Measurements from ENCODE around the gene PEX26.
"Not testable (repeated sequence)": the region's sequence is repeated elsewhere in the genome, so short reads cannot be mapped to it uniquely, and the experiment has no call there.

The PEX26 gene

DNA sequence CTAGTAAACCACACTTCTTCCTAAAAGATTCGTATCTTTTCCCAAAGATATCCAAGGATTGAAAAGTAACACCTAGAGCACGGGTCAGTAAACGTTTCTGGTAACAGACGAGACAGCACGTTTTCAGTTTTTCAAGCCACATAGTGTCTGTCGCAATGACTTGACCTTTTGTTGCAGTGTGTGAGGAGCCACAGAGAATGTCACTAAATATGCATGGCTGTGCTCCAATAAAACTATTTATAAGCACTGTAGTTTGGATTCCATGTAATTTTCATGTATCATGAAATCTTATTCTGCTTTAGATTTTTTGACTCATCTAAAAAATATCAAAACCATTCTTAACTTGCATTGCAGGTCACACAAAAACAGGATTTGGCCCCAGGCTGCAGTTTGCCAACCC is 35.1 kb upstream of the PEX26 start:
- H3K36me3 ChIP-seq (ENCODE audit: control insufficient read depth, insufficient read depth, low read length) = no peaks in the 10 kb centered on the region
- H3K27me3 ChIP-seq (replicated peaks; ENCODE audit: control insufficient read depth, insufficient read depth, low read length, poor library complexity, severe bottlenecking) = no peaks in the 10 kb centered on the region
- H3K9me3 ChIP-seq (ENCODE audit: control insufficient read depth, low read length) = no peaks in the 10 kb centered on the region
- no peak for DNase-seq
- H3K4me3 ChIP-seq (ENCODE audit: insufficient read depth, low read depth, low read length, poor library complexity, severe bottlenecking) = no peak overlapping the region
- H3K27ac ChIP-seq (ENCODE audit: insufficient read depth, low read length, poor library complexity, severe bottlenecking) = no peak overlapping the region
- H3K4me1 ChIP-seq (ENCODE audit: control insufficient read depth, insufficient read depth, low read length, poor library complexity, severe bottlenecking) = no peaks in the 10 kb centered on the region

DNA sequence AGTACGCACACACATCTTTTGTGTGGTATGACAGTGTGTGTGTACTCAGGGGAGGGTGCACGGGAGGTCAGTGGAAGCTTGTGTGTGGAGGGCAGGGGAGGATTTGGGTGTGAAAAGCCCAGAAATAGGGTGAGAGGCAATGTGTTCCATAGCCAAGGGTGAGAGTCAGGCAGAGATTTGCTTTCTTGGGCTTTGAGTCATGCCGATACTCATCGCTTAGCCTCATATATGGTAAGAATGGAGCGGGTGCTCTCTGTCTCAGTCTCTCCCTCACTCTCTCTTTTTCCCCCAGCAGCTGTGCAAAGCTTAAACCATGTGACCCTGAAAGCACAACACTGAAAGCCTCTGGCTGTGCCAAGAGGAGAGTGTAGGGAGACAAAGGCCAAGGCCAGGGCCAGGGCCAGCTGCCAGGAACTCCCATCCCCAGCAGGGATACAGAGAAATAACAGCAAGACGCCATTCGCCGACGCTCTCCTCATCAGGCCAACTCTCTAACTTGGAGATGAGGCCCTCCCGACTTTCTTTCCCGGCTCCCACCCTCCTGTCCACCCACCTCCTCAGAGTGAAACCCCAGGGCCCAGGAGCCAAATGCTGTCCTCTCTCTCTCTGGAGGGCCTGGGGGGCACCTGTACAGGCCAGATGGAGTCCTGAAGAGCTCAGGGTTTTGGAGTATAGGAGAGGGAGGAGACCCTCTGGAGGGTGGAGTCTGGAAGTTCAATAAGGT is 33.1 kb upstream of the PEX26 start:
- H3K36me3 ChIP-seq (ENCODE audit: control insufficient read depth, insufficient read depth, low read length) = no peaks in the 10 kb centered on the region
- H3K4me3 ChIP-seq (ENCODE audit: insufficient read depth, low read depth, low read length, poor library complexity, severe bottlenecking) = no peak overlapping the region
- no peak for DNase-seq

DNA sequence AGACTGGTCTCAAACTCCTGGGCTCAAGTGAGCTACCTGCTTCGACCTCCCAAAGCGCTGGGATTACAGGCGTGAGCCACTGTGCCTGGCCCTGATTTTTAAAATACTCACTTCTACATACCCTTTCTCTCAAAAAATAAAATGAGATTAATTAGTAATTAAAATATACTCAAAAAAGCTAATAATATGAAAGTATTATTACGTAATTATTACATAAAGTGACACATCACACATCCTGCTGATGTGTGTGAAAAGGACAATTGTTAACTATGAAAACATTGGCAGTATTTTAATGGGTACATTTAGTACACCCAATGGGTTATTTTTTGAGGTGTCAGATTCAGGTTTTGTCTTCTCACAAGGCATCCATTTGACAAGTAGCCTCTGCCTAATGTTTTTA is 32.0 kb upstream of the PEX26 start:
- DNase-seq = no peak
- Histone ChIP-seq H3K27ac (ENCODE audit: insufficient read depth, low read length, poor library complexity, severe bottlenecking) (no peak overlapping the region), H3K4me1 (ENCODE audit: control insufficient read depth, insufficient read depth, low read length, poor library complexity, severe bottlenecking) (no peaks in the 10 kb centered on the region), H3K9me3 (ENCODE audit: control insufficient read depth, low read length) (no peaks in the 10 kb centered on the region), H3K36me3 (ENCODE audit: control insufficient read depth, insufficient read depth, low read length) (no peaks in the 10 kb centered on the region), H3K4me3 (ENCODE audit: insufficient read depth, low read depth, low read length, poor library complexity, severe bottlenecking) (no peak overlapping the region), H3K27me3 (replicated peaks; ENCODE audit: control insufficient read depth, insufficient read depth, low read length, poor library complexity, severe bottlenecking) (no peaks in the 10 kb centered on the region)

More for the DNA sequence above, 33.1 kb upstream of the PEX26 start:
- Histone ChIP-seq H3K27ac (ENCODE audit: insufficient read depth, low read length, poor library complexity, severe bottlenecking) (no peak overlapping the region), H3K4me1 (ENCODE audit: control insufficient read depth, insufficient read depth, low read length, poor library complexity, severe bottlenecking) (no peaks in the 10 kb centered on the region), H3K27me3 (replicated peaks; ENCODE audit: control insufficient read depth, insufficient read depth, low read length, poor library complexity, severe bottlenecking) (no peaks in the 10 kb centered on the region), H3K9me3 (ENCODE audit: control insufficient read depth, low read length) (no peaks in the 10 kb centered on the region)

DNA sequence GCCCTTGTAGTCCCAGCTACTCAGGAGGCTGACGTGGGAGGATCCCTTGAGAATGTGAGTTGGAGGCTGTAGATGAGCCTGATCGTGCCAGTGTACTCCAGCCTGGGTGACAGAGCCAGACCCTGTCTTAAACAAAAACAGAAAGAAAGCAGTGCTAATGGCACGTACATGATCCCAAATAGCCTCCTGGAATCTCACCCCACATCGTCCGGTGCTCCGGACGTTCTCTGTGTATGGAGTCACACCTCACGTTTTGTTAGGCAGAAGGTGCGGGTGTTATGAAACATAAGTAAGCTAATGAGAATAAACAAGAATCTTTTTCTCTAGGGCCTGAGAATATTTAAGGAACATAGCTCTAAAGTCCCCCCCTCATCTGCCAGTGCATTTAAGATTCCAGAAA is 29.7 kb upstream of the PEX26 start:
- Histone ChIP-seq H3K27ac (ENCODE audit: insufficient read depth, low read length, poor library complexity, severe bottlenecking) (no peak overlapping the region), H3K9me3 (ENCODE audit: control insufficient read depth, low read length) (no peaks in the 10 kb centered on the region), H3K4me3 (ENCODE audit: insufficient read depth, low read depth, low read length, poor library complexity, severe bottlenecking) (no peak overlapping the region)

DNA sequence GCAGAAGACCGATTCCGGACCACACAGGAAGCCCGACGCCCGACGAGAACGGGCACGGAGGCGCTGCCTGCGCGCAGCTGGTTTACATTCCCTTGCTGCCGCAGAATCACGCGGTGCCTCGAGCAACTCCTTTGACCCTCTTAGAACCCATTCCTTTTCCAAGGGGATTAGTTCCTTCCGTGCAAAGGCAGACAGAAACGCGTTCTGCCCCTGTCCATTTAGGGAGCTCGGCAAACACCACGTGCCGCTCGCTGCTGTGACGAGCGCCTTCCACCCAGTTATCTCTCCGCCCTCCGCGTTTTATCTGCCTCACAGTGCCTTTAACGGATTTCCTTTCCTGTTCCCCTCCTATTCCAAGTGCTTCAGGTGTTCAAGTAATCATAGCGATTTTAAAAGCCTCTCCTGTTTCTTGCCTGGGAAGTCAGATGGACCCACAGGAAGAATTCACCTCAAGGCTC is 29.3 kb upstream of the PEX26 start:
- DNase-seq = no peak

More for the DNA sequence above, 29.7 kb upstream of the PEX26 start:
- no peak for DNase-seq
- Histone ChIP-seq H3K27me3 (replicated peaks; ENCODE audit: control insufficient read depth, insufficient read depth, low read length, poor library complexity, severe bottlenecking) (no peaks in the 10 kb centered on the region), H3K36me3 (ENCODE audit: control insufficient read depth, insufficient read depth, low read length) (no peaks in the 10 kb centered on the region), H3K4me1 (ENCODE audit: control insufficient read depth, insufficient read depth, low read length, poor library complexity, severe bottlenecking) (no peaks in the 10 kb centered on the region)

DNA sequence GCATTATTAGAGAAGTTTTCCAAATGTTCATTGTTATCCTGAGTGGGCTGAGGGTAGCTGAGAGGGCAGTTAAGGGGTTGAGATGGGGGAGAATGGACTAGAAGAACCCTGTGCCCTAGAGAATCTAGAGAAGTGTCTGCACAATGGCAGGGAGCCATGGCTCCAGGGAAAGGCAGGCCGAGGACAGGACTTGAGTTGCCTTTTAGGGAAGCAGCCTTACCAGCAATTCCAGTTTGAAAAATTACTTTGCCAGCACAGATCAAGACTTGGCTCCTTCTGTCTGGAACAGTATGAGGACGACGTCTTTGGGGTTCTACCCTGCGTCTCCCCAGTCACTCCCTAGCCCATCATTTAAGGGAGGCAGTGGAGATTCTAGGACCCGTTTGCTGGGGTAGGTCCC is 27.7 kb upstream of the PEX26 start:
- H3K27me3 ChIP-seq (replicated peaks; ENCODE audit: control insufficient read depth, insufficient read depth, low read length, poor library complexity, severe bottlenecking) = no peaks in the 10 kb centered on the region
- no peaks in the 10 kb centered on the region for H3K4me1 ChIP-seq (ENCODE audit: control insufficient read depth, insufficient read depth, low read length, poor library complexity, severe bottlenecking)
- no peaks in the 10 kb centered on the region for H3K36me3 ChIP-seq (ENCODE audit: control insufficient read depth, insufficient read depth, low read length)
- no peaks in the 10 kb centered on the region for H3K9me3 ChIP-seq (ENCODE audit: control insufficient read depth, low read length)
- H3K4me3 ChIP-seq (ENCODE audit: insufficient read depth, low read depth, low read length, poor library complexity, severe bottlenecking) = no peak overlapping the region
- DNase-seq = no peak
- H3K27ac ChIP-seq (ENCODE audit: insufficient read depth, low read length, poor library complexity, severe bottlenecking) = no peak overlapping the region

More for the DNA sequence above, 29.3 kb upstream of the PEX26 start:
- H3K9me3 ChIP-seq (ENCODE audit: control insufficient read depth, low read length) = no peaks in the 10 kb centered on the region
- H3K27me3 ChIP-seq (replicated peaks; ENCODE audit: control insufficient read depth, insufficient read depth, low read length, poor library complexity, severe bottlenecking) = no peaks in the 10 kb centered on the region
- no peaks in the 10 kb centered on the region for H3K4me1 ChIP-seq (ENCODE audit: control insufficient read depth, insufficient read depth, low read length, poor library complexity, severe bottlenecking)
- no peak overlapping the region for H3K27ac ChIP-seq (ENCODE audit: insufficient read depth, low read length, poor library complexity, severe bottlenecking)
- no peak overlapping the region for H3K4me3 ChIP-seq (ENCODE audit: insufficient read depth, low read depth, low read length, poor library complexity, severe bottlenecking)
- no peaks in the 10 kb centered on the region for H3K36me3 ChIP-seq (ENCODE audit: control insufficient read depth, insufficient read depth, low read length)

DNA sequence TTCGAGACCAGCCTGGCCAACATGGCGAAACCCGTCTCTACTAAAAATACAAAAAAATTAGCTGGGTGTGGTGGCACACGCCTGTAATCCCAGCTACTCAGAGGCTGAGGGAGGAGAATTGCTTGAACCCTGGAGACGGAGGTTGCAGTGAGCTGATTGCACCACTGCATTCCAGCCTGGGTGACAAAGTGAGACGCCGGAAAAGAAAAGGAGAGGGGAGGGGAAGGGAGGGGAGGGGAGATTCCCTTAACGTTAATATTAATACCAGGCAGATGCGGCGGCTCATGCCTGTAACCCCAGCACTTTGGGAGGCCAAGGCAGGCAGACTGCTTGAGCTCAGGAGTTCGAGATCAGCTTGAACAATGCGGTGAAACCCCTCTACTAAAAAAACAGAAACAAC is 26.7 kb upstream of the PEX26 start:
- H3K27me3 ChIP-seq (replicated peaks; ENCODE audit: control insufficient read depth, insufficient read depth, low read length, poor library complexity, severe bottlenecking); H3K4me3 ChIP-seq (ENCODE audit: insufficient read depth, low read depth, low read length, poor library complexity, severe bottlenecking); H3K27ac ChIP-seq (ENCODE audit: insufficient read depth, low read length, poor library complexity, severe bottlenecking); DNase-seq; H3K4me1 ChIP-seq (ENCODE audit: control insufficient read depth, insufficient read depth, low read length, poor library complexity, severe bottlenecking); H3K9me3 ChIP-seq (ENCODE audit: control insufficient read depth, low read length); H3K36me3 ChIP-seq (ENCODE audit: control insufficient read depth, insufficient read depth, low read length): not testable (repeated sequence)

DNA sequence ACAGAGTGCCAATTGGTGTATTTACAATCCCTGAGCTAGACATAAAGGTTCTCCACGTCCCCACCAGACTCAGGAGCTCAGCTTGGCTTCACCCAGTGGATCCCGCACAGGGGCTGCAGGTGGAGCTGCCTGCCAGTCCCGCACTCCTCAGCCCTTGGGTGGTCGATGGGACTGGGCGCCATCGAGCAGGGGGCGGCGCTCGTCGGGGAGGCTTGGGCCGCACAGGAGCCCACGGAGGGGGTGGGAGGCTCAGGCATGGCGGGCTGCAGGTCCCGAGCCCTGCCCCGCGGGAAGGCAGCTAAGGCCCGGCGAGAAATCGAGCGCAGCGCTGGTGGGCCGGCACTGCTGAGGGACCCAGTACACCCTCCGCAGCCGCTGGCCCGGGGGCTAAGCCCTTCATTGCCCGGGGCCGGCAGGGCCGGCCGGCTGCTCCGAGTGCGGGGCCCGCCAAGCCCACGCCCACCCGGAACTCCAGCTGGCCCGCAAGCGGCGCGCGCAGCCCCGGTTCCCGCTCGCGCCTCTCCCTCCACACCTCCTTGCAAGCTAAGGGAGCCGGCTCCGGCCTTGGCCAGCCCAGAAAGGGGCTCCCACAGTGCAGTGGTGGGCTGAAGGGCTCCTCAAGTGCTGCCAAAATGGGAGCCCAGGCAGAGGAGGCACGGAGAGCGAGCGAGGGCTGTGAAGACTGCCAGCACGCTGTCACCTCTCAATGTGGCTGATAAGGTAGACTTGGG is 24.4 kb upstream of the PEX26 start:
- not testable (repeated sequence) for H3K27me3 ChIP-seq (replicated peaks; ENCODE audit: control insufficient read depth, insufficient read depth, low read length, poor library complexity, severe bottlenecking); H3K36me3 ChIP-seq (ENCODE audit: control insufficient read depth, insufficient read depth, low read length); H3K4me3 ChIP-seq (ENCODE audit: insufficient read depth, low read depth, low read length, poor library complexity, severe bottlenecking); H3K27ac ChIP-seq (ENCODE audit: insufficient read depth, low read length, poor library complexity, severe bottlenecking); H3K9me3 ChIP-seq (ENCODE audit: control insufficient read depth, low read length); H3K4me1 ChIP-seq (ENCODE audit: control insufficient read depth, insufficient read depth, low read length, poor library complexity, severe bottlenecking); DNase-seq

DNA sequence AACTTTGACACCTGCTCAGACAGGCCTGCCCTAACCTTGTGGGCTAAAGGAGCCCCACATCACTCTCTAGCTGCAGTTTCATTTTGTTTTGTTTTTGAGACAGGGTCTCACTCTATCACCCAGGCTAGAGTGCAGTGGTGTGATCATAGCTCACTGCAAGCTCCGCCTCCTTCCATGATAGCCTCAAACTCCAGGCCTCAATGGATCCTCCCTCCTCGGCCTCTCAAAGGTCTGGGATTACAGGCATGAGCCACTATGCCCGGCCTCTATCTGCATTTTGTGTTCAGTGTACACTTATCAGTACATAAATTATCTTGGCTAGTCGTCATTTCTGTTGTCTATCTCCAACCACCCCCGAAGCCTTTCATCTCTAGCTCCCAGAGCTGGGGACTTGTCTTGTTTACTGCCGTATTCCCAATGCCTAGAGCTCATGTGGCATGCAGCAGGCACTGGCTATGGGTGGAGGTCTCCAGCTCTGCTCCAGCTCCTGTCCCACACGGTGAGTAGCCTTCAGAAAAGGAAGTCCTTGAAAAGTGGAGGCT is 22.1 kb upstream of the PEX26 start:
- no peak overlapping the region for H3K27ac ChIP-seq (ENCODE audit: insufficient read depth, low read length, poor library complexity, severe bottlenecking)
- no peaks in the 10 kb centered on the region for H3K36me3 ChIP-seq (ENCODE audit: control insufficient read depth, insufficient read depth, low read length)
- H3K4me1 ChIP-seq (ENCODE audit: control insufficient read depth, insufficient read depth, low read length, poor library complexity, severe bottlenecking) = no peaks in the 10 kb centered on the region
- H3K4me3 ChIP-seq (ENCODE audit: insufficient read depth, low read depth, low read length, poor library complexity, severe bottlenecking) = no peak overlapping the region
- H3K27me3 ChIP-seq (replicated peaks; ENCODE audit: control insufficient read depth, insufficient read depth, low read length, poor library complexity, severe bottlenecking) = no peaks in the 10 kb centered on the region
- no peaks in the 10 kb centered on the region for H3K9me3 ChIP-seq (ENCODE audit: control insufficient read depth, low read length)
- no peak for DNase-seq

DNA sequence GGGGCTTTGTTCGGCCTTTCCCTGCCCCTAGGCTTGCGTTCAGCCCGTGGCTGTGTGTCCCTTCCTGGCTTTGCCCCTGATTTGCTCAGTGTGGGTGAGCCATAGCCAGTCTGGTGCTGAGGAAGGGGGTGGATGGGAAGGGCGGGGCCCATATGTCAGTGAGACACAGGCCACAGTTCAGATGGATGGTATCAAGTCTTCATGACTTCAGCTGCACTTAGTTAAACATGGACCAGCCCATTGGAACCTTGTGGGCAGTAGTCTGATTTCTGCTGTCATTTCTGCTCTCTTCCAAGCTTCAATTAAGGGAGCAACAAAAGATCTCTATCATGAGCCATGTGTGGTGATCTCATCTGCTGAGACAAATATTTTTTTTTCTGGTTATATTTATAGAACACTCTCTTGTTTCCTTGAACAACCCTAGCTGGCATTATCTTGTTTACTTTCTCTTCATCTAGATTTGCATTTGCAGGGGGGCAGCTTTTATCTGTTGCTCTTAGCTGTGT is 21.6 kb upstream of the PEX26 start:
- DNase-seq = no peak
- Histone ChIP-seq H3K4me3 (ENCODE audit: insufficient read depth, low read depth, low read length, poor library complexity, severe bottlenecking) (no peak overlapping the region), H3K9me3 (ENCODE audit: control insufficient read depth, low read length) (no peaks in the 10 kb centered on the region), H3K36me3 (ENCODE audit: control insufficient read depth, insufficient read depth, low read length) (no peaks in the 10 kb centered on the region), H3K27me3 (replicated peaks; ENCODE audit: control insufficient read depth, insufficient read depth, low read length, poor library complexity, severe bottlenecking) (no peaks in the 10 kb centered on the region), H3K4me1 (ENCODE audit: control insufficient read depth, insufficient read depth, low read length, poor library complexity, severe bottlenecking) (no peaks in the 10 kb centered on the region), H3K27ac (ENCODE audit: insufficient read depth, low read length, poor library complexity, severe bottlenecking) (no peak overlapping the region)
